CD1c-positive myeloid dendritic cell (primary cell): ENCODE measurements around the gene CD164L2.

Experiments used
- DNase-seq: peaks from one replicate; pipeline ENCODE4 v3.0.0-alpha.2; 2016; ENCODE audit errors: extremely low spot score

Gene CD164L2

DNA sequence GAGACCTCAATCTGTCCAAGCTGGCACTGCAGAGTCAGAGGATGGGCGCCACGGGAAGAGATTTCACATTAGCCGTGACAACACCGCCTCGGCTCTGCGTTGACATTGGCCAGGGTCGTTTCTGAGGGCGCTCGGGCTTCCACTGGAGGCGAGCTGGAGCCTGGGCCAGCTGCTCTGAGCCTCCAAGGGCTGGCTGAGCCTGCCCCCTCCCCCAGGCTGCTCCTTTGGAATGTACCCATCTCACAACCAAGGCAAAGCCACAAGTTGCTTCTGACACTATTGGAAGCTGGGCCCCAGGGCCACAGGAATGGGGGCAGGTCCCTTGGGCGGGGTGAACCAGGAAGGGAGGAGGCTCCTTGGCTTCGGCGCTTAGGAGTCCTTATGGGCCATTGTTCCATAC, 21.9 kb upstream of the CD164L2 start:
- DNase-seq, result no peak

DNA sequence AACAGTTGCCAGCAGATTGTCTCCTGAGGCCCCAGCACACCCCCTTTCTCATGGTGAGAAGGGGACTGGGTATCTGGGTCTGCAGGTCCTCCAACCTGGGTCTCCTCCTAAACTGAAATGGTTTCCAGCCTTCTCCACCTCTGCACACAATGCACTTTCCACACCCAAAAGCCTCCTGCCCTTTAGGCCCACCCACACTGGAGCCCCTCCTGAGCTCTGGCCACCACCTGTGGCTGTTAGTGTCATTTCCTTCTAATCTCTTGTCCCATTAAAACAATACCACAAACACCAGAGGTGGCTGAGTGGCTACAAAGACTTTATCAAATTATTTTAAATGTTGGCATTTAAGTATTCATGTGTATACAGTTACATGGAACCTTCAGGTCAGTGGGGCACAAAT, 20.8 kb upstream of the CD164L2 start:
- no peak for DNase-seq

DNA sequence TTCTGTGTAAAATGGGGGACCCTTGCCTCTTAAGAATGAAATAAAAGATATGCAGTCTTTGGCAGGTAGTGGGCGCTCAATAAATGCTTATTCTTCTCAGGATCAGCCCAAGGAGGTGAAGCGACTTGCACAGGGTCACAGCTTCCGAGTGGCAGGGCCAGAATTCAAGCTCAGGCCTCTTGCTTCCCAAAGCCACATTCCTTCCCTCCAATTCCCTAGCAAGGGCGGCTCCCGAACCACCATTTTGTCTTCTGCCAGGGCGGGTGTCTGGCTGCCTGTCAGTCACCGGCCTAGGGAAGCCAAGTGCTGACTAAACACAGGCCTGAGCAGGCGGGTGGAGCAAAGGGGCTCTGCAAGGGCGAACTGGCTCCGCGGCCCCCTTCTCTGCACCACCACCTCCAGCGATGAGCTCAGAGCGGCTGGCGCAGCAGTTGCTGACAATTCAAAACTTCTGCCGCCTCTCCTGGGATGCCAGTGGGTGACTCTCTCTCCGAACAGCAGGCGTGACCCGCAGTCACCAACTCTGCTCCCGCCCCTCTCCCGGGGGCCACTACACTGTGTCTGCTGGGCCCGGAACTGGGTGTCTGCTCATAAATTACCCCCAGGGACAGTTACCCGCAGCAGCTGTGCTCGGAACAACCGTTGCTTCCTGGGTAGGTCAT, 20.1 kb upstream of the CD164L2 start:
- DNase-seq, result peak; percentile 50

DNA sequence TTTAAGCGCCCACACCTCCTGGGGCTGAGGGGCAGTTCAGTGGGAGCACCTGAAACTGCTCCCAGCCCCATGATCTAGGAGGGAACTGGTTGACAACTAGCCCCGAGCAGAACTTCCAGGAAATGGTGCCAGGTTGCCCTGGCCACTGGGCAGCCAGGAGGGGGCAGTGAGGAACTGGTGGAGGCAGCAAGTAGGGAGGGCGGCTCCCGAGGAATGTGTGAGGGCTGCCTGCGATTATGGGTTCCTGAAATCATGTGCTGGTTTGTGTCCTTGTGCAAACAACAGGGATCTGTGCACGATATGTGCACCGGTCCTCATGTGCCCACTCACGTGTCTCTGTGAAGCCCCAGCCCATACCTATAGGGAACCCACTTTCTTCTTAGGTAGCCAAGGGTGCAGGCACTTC, 19.2 kb upstream of the CD164L2 start:
- peak; percentile 74 for DNase-seq

DNA sequence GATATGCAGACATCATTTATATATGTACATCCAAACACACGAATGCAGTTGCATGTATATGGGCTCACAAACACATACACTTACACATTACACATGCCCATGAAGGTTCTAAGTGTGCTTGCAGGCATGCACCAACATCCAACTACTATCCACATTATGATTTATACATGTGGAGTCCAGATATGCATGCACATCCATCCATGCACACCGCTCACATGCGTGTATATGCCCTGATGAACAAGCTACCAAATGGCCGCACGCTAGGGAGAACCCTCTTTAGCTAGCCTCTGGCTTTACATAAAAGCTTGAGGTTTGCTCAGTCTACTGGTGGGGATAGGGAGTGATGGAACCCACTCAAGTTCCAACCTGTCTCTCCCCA, 17.8 kb upstream of the CD164L2 start:
- DNase-seq, result no peak

DNA sequence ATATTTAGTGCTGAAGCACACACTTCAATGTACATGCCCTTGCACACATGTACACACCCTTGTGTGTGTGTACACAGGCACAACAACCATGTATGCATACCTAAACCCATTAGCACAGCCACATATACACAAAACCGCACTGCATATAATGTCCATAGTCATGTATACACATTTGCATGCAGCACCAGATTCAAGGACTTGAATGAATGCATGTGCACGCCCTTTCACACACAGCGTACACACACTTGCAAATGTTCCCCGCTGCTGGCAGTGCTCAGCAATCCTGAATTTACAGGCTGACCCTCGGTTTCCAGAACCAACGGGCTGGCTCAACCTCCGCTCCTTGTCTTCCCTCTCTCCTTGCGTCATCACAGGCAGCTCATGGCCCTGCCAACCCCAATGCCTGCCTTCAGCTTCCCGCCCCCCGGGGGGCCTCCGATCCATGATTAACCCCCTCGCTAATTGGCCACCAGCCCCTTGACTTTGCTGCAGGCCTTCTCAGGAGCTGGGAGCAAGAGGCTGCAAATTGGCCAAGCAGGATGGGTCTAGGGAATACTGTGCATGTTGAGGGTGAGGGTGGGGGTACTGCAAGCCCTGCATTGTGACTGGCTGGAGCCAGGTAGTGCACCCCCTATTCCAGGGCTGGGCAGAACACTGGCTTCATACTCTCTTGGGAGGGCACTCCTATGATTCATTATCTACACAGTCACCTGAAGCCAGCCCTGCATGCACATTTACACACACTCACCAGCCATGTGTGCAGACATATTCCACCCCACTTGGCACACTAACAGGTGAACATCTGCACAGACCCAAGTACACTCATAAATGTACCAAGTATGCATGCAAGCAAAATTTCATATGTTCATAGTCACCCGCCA, 17.2 kb upstream of the CD164L2 start:
- DNase-seq, result no peak

DNA sequence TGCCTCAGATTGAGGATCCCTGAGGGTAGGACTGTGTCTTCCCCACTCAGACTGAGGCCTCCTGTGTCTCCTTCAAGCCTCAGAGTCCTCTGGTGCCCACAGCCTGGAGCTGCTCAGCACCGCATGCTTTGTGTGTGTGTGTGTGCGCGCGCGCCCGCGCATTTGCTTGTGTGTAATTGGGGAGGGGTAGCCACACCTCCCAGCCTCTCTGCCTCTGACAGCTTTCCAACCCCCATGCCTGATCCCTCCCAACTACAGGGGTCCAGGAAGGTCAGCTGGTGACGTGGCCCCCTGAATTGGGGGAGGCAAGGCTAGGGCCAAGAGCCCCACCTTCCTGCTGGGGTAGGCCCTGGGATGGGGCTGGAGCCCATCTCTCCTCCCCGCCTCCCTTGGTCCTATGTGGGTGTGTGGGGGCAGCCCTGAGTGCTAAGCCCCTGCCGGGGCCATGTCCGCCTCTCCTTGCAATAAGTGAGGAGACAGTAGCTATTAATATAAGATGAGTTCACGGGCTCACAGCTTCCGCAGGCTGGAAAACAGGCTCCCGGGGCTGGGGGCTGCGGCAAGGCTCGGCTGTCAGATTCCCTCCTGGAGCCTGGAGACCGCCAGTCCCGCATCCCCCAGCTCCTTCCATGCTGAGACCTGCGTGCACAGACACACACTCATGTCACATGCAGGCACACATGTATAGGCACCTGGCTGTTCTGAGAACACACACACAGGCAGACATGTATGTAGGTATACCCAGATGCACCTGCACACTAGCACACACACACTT, 16.3 kb upstream of the CD164L2 start:
- DNase-seq, result no peak

DNA sequence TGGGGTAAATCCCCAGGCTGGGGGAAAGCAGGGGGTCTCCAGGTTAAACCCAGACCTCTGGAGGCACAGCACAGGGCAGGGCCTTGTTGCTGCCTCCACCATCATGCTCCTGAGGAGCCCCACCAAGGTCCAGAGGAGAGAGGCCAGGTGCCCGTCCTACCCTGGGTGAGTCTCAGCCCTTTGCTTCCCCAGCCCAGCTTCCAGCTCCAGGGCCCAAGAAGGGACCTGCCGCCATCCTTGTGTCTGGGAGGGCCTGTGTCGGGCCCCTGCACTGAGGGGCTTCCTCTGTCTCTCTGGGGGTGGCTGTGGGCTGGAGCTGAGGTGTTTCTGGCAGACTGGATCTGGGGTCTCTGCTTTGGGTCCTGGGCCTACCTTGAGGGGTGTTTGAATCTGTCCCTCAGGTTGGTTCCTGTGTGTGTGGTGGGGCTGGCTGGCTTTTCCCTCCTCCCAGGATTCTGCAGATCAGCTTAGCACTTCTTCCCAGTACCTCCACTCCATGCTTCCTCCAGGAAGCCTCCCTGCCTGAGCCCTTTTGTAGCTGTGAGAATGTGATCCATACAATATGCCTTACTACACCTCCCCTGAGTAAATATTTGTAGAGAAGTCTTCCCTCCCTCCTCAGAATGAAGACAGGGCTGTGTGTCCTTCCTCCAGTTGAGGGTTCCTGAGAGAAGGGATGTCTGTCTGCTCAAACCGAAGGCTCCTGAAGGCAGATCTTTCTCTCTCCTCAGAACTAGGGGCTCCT, 15.4 kb upstream of the CD164L2 start:
- DNase-seq, result no peak

DNA sequence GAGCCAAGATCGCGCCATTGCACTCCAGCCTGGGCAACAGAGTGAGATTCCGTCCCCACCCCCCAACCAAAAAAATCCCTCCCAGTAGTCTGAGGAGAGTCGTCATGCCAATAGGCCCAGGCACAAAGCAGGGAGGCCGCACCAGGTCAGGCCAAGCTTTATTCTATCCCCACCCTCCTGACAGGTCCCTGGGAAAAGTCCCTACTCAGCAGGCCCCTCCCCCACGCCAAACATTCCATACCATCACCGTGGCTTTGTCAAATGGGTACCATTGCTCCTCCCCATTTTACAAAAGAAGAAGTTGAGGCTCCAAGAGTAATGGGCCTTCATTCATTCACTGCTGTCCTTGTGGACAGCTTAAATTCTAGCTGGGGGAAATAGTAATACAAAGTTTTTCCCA, 14.6 kb upstream of the CD164L2 start:
- DNase-seq, result no peak

DNA sequence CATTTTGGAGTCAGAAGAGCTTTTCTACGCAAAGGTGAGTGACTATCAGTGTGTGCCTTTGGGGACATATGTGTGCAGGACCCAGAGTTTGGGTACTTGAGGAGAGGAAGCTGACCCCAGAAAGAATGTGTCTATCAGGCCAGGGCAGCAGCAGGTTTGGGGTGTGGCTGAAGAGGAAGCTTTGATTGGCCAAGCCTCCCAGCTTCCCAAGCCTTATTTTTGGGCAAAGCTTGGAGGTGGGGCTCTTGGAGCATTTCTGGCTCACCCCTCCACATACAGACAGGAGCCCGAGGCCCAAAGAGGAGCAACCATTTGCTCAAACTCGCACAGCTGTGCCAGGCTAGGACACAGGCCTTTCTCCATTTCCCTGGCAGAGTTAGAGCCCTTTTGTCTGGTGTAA, 14.0 kb upstream of the CD164L2 start:
- DNase-seq, result no peak

DNA sequence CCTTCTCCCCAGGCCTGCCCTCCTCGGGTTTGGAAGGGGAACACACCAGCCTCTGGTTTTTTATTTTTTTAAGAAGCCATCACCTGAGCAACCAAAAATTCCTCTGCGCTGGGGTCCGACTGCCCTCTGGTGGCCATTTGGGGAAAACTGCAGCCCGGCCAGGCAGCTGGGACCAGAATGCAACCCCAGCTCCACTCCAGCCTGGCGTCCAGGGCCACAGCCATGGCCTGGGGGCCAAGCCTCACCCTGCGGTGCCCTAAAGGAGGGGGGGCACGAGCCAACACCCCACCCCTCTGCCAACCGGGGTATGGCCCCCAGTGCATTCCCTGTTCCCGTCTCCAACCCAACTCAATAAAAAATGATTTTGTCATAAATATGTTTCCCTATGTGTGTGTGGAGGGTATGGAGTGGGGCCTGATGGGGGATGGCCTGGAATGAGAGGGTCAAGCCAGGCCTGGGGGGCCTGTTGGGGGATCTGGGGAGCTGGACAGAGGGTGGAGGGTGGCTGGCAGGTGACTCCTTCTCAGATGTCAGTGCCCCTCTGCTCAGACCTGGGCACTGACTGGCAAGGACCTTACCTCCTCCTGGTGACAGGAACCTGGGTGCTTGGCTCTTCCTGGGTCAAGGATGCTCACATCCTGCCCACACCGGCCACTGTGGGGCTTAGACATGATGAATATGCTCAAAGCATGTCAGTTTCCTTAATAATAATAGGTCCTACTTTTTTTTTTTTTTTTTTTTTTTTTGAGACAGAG, 12.5 kb upstream of the CD164L2 start:
- peak; percentile 84 for DNase-seq

DNA sequence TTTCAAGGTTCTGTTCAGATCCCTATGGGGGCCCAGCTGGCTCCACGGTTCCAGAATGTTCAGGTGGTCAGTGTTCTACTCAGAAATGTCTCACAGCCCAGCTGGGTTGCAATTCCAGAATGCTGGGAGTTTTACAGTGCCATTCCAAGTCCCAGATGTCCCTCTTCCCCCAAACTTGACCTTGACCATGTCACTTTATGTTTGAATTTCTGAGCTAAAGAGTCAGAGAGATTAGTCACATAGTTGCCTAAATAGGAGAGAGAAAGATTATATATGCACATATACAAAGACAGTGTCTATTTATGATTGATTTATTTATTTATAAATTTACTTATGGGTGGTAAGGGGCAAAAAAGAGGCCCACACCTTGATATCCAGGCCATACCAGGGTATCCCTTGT, 11.8 kb upstream of the CD164L2 start:
- DNase-seq, result no peak

DNA sequence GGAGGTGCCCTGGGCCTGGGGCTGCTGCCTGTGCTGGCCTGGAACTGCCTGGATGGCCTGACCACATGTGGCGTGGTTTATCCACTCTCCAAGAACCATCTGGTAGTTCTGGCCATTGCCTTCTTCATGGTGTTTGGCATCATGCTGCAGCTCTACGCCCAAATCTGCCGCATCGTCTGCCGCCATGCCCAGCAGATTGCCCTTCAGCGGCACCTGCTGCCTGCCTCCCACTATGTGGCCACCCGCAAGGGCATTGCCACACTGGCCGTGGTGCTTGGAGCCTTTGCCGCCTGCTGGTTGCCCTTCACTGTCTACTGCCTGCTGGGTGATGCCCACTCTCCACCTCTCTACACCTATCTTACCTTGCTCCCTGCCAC, 11.1 kb upstream of the CD164L2 start:
- DNase-seq, result no peak

DNA sequence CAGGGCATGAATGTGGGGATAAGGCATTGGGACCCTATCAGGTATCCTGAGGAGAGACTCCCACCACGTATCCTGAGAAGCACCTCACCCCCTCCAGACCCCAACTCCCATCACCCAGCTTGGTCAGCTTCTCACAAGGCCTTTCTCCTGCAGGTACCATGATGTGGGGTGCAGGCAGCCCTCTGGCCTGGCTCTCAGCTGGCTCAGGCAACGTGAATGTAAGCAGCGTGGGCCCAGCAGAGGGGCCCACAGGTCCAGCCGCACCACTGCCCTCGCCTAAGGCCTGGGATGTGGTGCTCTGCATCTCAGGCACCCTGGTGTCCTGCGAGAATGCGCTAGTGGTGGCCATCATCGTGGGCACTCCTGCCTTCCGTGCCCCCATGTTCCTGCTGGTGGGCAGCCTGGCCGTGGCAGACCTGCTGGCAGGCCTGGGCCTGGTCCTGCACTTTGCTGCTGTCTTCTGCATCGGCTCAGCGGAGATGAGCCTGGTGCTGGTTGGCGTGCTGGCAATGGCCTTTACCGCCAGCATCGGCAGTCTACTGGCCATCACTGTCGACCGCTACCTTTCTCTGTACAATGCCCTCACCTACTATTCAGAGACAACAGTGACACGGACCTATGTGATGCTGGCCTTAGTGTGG, 10.6 kb upstream of the CD164L2 start:
- no peak for DNase-seq

DNA sequence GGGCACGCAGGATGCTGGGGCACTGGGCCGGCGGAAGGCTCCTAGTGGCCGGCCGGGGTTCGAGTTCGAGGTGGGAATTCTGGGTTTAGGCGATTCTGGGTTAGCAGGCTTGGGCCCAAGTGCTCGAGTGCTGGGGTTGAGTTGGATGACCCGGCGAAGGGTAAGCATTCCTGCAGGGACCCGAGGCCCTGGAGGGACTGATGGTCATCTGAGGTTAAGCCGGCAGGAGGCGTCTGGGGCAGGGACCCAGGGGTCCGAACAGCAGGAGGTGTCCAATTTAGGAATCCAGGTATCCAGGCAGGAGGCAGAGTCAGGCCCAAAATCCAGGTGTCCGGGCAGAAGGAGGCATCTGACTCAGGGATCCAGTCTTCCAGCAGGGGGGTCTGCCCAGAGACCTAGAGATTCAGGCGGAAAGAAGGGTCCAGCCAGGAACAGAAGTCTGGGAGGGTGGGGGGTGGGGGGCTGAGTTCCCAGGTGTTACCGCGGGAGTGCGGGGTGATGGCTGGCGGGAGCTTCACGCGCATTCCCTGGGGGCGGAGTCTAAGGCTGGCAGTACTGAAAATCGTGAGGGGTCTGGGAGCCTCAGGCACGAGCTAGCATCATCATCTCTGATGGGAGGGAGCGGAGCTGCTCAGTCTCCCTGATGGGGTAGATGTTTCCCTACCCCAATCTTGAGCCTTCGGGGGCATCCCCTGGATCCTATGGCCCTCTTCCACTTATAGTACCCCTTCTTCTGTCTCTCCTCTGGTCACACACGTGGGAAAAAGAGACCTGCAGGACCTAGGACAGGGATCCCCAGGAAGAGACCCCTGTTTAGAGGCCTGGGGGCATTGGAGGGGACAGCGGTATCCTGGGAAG, 9.9 kb upstream of the CD164L2 start:
- DNase-seq, result no peak

DNA sequence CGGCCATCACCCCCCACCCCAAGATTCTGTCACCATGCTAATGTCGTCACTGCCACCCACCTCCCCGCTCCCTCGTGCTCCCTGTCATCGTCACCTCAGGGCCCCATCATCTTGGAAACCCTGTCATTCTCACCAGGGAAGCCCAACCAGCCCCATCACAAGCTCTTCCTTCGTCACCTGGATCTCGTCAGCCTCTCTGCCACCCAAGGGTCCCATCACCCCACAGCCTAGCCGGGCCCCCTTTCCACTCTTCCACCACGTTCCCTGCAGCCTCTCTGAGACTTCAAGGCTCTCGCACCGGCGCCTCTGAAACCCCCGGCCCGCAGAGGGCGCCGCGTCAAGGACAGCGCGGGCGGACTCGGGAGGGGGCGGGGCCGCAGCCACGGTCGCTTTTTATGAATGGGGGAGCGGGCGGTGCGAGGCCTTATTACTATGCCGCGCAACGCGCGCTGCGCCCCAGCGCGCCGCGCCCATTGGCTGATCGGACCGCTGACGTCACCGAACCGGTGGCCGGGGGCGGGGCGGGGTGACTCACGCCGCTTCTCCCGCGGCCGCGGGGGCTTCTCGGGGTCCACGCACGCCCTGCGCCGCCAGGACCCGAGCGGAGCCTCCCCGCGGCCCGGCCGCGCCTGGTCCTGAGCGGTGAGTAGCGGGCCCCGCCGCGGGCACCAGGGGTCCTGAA, 9.1 kb upstream of the CD164L2 start, which contains the start of gene GPR3:
Gene GPR3, plus strand, starts transcription at position 527 of the 682 bp plus-strand sequence. CDS start 1,177 bp downstream, outside the sequence.
- peak; percentile 95 for DNase-seq

DNA sequence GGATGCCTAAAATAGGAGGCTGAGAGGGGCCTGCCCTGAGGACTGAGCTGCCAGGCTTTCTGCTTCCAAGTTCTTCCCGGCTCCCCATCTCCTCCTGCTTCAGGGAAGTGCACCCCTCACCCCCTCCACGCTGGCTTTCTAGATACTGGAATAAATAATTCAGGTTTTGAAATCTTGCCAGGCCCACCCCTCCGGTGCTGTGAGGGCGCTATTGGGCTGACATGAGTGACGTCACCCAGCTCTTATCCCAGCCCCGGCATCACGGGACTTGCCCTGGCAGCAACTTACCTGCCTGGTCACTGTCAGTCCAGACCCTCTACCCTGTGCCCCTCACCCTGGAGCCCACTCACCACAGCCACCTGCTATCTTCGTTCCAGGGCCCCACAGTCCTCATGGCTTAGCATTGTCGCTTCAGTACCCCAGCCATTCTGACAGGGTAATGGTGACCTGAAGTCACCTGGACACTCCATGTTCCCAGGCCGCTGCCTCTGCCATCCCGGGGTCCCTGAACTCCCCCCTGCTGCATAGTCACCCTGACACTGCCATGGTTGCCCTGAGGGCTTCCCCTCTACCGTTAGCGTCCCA, 8.5 kb upstream of the CD164L2 start:
- no peak for DNase-seq

DNA sequence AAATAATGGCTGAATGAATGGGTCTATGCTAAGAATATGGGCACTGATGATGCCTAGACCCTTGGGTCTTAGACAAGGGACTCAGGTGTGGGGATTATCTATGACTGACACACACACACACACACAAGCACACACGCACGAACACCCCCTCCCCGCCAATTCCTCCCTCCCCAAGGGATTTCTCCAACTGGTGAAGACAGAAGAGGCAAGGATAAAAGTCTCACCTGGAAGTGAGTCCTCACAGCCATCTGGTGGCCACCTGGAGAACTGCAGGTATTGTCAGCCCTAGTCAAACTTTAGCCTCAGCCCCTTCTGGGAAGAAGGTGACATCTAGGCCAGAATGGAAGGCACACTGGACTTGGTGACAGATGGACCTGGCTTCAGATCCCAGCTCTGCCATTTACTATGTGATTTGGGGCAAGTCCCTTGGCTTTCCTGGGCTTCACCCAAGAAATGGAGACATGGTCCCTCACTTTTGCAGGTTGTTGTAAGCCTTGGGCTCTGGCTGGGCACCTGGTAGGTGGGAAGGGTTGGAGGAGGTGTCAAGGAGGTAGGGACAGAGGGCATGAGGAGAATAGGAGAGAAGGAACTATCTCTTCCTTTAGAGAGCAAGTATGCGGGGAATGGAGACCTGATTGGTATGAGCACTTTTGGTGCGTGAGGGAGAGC, 5.3 kb upstream of the CD164L2 start:
- DNase-seq, result peak; percentile 56
